GM12873 (cell line): ENCODE results near the gene BTD.

Experiments used
- TF ChIP-seq, protein P1 (sequence below): IDR thresholded peaks from 2 replicates; pipeline ENCODE4 v1.5.1; 2012; ENCODE audit warnings: low read depth, mild to moderate bottlenecking, moderate library complexity, low read length, control low read depth; ENCODE audit not compliant: insufficient read depth; ENCODE audit errors: missing control alignments

The BTD gene

DNA sequence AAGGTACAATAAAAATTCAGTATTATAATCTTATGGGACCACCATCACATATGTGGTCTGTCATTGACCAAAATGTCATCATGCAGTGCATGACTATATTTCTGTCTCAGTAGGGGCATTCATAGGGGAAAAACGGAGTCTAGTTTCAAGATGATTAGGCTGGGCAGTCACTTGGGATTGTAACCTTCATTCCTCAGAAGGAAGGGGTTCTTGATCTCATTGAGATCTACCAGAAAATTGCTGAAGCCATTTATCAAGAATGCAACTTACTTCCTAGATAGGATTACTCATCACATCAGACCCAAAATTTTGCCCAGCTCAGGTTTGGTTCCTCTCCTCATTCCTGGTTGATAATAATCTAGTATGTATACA, 37.3 kb downstream of the BTD start:
- TF ChIP-seq, protein P1, sequence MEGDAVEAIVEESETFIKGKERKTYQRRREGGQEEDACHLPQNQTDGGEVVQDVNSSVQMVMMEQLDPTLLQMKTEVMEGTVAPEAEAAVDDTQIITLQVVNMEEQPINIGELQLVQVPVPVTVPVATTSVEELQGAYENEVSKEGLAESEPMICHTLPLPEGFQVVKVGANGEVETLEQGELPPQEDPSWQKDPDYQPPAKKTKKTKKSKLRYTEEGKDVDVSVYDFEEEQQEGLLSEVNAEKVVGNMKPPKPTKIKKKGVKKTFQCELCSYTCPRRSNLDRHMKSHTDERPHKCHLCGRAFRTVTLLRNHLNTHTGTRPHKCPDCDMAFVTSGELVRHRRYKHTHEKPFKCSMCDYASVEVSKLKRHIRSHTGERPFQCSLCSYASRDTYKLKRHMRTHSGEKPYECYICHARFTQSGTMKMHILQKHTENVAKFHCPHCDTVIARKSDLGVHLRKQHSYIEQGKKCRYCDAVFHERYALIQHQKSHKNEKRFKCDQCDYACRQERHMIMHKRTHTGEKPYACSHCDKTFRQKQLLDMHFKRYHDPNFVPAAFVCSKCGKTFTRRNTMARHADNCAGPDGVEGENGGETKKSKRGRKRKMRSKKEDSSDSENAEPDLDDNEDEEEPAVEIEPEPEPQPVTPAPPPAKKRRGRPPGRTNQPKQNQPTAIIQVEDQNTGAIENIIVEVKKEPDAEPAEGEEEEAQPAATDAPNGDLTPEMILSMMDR: no peak

DNA sequence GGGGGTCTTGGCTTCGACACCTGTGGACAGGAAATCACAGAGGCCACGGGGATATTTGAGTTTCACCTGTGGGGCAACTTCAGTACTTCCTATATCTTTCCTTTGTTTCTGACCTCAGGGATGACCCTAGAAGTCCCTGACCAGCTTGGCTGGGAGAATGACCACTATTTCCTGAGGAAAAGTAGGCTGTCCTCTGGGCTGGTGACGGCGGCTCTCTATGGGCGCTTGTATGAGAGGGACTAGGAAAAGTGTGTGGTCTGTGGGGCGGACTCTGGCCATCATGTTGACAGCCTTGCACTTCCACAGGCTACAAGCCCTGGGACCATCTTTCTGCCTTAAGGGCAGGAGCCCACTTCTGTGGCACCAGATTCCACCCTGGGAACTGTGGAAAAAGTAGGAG, 43.7 kb downstream of the BTD start:
- TF ChIP-seq, protein P1: no peak

DNA sequence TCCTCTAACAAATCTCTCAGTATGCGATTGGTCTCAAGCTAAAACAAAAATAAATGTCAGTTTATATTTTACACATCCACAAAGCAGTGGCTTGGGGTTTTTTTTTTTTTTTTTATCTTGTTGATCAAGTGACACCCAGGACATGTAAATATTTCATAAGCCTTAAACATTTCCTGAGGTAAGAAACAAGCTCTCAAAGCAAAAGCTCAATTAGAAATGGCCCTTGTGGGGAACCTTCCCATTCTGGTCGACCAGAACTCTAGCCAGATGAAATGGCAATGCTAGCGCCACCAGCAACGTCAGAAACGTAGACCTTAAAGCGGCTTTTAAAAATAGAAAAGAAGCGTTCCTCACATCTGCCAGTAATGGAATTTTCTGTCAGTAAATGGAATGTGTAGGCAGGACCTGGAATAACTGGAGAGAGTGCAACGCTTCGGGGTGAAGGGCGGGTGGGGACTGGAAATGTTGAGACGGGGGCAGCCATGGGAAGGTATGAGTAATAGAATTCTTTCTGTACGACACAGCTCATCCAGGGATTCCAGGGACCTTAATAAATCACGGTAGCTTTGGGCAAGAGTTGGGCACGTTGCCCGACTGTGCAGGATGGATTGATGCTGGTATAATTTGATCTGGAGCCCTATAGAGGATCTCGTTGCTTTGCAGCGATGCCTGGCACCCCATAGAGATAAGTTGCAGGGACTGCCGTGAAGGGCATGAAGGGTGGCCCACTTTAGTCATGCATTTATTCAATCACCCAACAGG, 44.4 kb downstream of the BTD start:
- TF ChIP-seq, protein P1: no peak

DNA sequence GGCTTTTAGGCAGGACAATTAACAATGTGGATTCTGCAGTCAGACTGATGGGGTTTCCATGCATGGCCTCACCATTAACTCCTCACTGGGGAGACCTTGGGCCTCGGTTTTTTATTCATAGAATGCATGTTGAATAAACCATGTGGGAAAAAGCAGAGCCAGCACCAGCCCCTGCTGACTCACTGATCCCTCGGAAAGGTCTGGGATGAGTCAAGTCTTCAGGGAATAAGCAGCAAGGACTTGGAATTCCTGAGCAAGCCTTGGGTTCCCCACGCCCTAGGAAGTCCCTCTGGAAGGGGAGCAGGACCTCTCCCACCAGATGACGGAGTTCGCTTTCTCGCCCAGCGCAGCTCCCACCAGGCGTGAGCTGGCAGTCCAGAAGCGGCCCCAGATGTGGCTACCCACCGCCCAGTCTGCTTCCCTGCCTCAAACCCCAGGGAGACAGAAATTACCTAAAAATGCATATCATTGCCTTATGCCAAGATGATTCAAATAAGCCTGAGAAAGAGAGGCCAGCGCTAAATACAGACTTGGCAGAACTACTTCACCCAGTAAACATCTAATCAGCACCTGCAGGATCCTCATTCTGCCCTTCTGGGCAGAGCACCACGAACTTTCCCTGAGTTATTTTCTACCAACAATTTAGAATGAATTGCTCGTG, 45.4 kb downstream of the BTD start:
- TF ChIP-seq, protein P1: no peak

DNA sequence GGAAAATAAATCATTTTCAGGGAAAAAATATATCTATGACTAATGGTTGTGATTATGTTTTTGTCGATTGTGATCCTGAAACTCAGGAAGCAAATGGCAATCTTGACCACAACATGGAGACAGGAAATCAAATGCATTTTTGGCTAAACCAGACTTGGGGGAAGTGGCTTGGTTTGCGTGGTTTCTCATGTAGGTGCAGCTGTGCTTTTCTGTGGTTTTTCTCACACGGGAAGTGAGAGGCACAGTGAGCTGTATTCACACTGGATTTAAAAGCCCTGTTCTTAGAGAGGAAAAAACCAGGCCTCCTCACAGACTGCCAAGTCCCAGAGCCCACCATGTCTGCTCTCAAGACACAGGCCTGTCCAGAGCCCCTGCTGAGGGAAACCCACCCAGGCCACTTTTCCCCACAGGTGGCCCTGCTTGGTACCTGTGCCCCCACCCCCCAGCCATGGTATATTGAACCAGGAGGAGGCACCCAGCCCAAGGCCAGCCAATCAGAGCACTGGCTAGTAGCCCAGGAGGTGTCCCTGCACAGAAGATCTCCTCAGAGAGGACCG, 46.1 kb downstream of the BTD start:
- TF ChIP-seq, protein P1: no peak

DNA sequence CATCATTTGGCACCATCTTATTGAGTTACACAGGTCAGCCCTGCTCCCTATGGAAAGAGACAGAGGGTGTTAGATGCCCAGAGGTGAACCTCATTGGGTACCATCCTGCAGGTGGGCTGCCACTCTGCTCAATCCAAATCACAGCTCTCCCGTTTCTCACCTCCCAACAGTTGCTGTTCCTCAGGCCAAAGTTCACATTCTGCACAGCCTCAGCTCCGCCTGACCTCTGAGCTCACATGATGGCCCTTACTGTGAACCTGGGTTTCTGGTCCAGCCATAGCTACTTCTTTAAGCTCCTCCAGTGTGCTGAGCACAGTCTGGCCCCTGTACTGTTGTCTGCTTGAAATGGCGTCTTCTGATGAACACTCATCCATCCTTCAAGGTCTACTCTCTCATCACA, 47.8 kb downstream of the BTD start:
- TF ChIP-seq, protein P1: no peak

DNA sequence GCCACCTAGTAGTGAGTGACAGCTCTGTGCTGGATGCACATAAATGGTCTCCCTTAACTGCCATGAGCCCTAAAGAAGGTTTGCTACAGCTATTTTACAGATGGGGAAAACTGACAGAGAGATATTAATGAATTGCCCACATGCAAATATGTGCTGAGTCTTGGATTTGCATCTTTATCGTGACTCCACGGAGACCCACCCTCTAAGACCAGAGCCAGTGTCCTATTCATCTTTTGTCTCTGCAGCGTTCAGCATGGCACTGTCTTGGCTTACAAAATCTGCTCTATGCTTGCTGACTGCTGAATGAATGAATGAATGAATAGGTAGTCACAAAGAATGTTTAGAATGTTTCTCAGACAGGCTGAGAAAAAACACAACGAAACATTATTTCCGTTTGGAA, 48.3 kb downstream of the BTD start:
- TF ChIP-seq, protein P1: no peak
